GM06990 (cell line): ENCODE measurements around the gene DBN1.

ENCODE experiments used
- DNase-seq: peaks from one replicate; pipeline ENCODE4 v3.0.0-alpha.2; 2011; ENCODE audit not compliant: insufficient read length; ENCODE audit errors: extremely low read depth
- H3K27me3 ChIP-seq: replicated peaks from 2 replicates; pipeline ENCODE4 v1.6.0; 2011; ENCODE audit warnings: low read length; ENCODE audit not compliant: control insufficient read depth, insufficient read depth
- H3K36me3 ChIP-seq: 2 replicates; pipeline ENCODE4 v1.5.1; 2011; ENCODE audit warnings: low read length; ENCODE audit not compliant: control insufficient read depth, insufficient read depth
- H3K4me3 ChIP-seq: replicated peaks from 2 replicates; pipeline ENCODE4 v1.5.1; 2011; ENCODE audit warnings: low read depth, mild to moderate bottlenecking, control low read depth, low read length
- CTCF ChIP-seq: IDR thresholded peaks from 2 replicates; pipeline ENCODE4 v1.5.1; 2011; ENCODE audit warnings: low read length, control low read depth, mild to moderate bottlenecking, inconsistent platforms; ENCODE audit not compliant: insufficient read depth, poor library complexity, severe bottlenecking

DBN1 gene

GRCh38 chr5:177515580-177515979 is 42.1 kb upstream of the DBN1 start:
- TF ChIP-seq CTCF = no peak

GRCh38 chr5:177514541-177514940 is 41.1 kb upstream of the DBN1 start:
- DNase-seq = no peak
- Histone ChIP-seq H3K36me3 (peaks cover 37% of the 10 kb centered on the region), H3K27me3 (no peaks in the 10 kb centered on the region), H3K4me3 (no peak overlapping the region)
- no peak for TF ChIP-seq CTCF

More at GRCh38 chr5:177515580-177515979, 42.1 kb upstream of the DBN1 start:
- no peaks in the 10 kb centered on the region for H3K27me3 ChIP-seq
- no peak for DNase-seq
- H3K36me3 ChIP-seq = peaks cover 45% of the 10 kb centered on the region
- H3K4me3 ChIP-seq = peak overlapping the region; percentile 99

GRCh38 chr5:177513500-177513899 is 40.1 kb upstream of the DBN1 start:
- no peak for DNase-seq
- Histone ChIP-seq H3K36me3 (peaks cover 37% of the 10 kb centered on the region), H3K27me3 (no peaks in the 10 kb centered on the region), H3K4me3 (no peak overlapping the region)
- no peak for TF ChIP-seq CTCF

GRCh38 chr5:177512736-177513380 is 39.4 kb upstream of the DBN1 start:
- Histone ChIP-seq H3K36me3 (peaks cover 37% of the 10 kb centered on the region), H3K27me3 (no peaks in the 10 kb centered on the region), H3K4me3 (no peak overlapping the region)
- TF ChIP-seq CTCF = no peak
- DNase-seq = no peak

DNA sequence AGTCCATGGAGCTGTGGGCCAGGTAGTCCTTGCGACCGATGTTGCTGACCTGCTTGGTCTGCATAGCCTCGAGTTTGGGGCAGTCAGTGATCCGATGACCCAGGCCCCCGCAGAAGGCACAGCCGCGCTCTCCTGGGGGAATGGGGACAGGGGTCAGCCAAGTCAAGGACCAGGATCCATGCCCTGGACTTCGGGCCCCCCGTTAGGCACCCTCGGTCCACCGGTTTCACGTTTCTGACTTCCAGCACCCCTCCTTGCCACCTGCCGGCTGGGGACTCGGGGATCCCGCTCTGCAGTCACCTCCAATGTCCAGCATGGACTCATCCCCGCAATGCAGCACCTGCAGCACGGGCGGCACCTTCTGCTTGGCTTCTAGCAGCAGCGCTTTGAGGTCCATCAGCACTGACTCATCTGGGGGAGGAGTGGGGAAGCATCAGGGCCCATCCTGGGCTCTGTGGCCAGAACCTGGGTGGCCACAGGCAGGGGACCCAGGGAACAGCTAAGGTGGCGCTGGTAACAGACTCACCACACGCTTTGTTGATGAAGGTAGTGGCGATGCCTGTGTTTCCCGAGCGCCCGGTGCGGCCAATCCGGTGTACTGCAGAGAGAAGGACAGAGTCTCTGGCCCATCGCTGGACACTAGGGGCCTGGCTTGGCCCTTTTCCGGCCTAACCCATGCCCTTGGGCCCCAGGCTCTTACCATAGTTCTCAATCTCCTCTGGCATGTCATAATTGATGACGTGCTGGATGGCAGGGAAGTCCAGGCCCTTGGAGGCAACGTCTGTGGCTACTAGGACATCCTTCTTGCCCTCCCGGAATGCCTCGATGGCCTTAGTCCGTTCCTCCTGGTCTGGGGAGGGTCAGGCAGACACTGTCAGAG is 38.6 kb upstream of the DBN1 start:
- Histone ChIP-seq H3K4me3 (no peak overlapping the region), H3K27me3 (no peaks in the 10 kb centered on the region), H3K36me3 (peaks cover 37% of the 10 kb centered on the region)
- DNase-seq = no peak
- no peak for TF ChIP-seq CTCF
